HepG2 (cell line): Measurements from ENCODE around the gene HLA-C.

Experiments
- CHD4 ChIP-seq: fragments of 200-600 bp; sonication (generic); IDR thresholded peaks from 2 replicates; pipeline ENCODE4 v1.7.0; 2017; ENCODE audit warnings: mild to moderate bottlenecking, low read length, borderline replicate concordance
- TF ChIP-seq, protein P1 (sequence below): sonication (generic); formaldehyde crosslinking; IDR thresholded peaks from 2 replicates; pipeline ENCODE4 v1.5.0; 2020; ENCODE audit warnings: mild to moderate bottlenecking, missing genetic modification reagents, moderate library complexity

GRCh38 chr6:31249184-31249583 is 22.7 kb downstream of the HLA-C start:
- TF ChIP-seq, protein P1, sequence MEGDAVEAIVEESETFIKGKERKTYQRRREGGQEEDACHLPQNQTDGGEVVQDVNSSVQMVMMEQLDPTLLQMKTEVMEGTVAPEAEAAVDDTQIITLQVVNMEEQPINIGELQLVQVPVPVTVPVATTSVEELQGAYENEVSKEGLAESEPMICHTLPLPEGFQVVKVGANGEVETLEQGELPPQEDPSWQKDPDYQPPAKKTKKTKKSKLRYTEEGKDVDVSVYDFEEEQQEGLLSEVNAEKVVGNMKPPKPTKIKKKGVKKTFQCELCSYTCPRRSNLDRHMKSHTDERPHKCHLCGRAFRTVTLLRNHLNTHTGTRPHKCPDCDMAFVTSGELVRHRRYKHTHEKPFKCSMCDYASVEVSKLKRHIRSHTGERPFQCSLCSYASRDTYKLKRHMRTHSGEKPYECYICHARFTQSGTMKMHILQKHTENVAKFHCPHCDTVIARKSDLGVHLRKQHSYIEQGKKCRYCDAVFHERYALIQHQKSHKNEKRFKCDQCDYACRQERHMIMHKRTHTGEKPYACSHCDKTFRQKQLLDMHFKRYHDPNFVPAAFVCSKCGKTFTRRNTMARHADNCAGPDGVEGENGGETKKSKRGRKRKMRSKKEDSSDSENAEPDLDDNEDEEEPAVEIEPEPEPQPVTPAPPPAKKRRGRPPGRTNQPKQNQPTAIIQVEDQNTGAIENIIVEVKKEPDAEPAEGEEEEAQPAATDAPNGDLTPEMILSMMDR (CRISPR knock-in tag), result no peak
- no peak for TF ChIP-seq CHD4
